Measurements from ENCODE around the gene IL1R1.

IL1R1 gene

DNA sequence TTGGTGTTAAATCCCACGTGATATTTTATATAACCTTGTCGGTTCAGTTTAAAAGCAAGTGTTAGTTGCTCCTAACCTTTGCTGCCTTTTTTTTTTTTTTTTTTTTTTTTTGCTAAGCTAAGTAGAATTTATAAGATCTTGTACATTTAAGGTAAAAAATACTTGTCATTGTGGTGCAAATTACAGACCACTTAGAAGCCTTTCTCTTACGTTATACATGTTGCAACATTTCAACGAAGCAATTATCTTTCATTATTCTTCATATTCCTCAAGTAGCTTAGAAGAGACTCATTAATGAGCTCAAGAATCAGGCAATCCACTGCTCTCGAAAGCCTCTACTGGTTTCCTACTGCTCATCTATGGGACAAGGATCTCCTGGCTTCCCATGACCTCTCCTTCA lies 29.4 kb downstream of the IL1R1 start:
- no peak for DNase-seq

- DNase-seq = no peak
Observed at GRCh38 chr2:102172745-102173144, 30.2 kb downstream of the IL1R1 start.

GRCh38 chr2:102176172-102176571 lies 33.6 kb downstream of the IL1R1 start:
- DNase-seq = no peak

DNA sequence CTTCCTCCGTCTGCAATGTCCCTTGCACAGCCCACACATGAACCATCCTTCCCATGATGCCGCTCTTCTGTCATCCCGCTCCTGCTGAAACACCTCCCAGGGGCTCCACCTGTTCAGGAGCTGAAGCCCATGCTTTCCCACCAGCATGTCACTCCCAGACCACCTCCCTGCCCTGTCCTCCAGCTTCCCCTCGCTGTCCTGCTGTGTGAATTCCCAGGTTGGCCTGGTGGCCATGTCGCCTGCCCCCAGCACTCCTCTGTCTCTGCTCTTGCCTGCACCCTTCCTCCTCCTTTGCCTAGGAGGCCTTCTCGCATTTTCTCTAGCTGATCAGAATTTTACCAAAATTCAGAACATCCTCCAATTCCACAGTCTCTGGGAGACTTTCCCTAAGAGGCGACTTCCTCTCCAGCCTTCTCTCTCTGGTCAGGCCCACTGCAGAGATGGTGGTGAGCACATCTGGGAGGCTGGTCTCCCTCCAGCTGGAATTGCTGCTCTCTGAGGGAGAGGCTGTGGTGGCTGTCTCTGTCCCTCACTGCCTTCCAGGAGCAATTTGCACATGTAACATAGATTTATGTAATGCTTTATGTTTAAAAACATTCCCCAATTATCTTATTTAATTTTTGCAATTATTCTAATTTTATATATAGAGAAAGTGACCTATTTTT lies 35.4 kb downstream of the IL1R1 start:
- DNase-seq = no peak

- no peak for DNase-seq
Observed at GRCh38 chr2:102179061-102179460, 36.5 kb downstream of the IL1R1 start.

- no peak for DNase-seq
Observed at GRCh38 chr2:102179788-102180686, 37.5 kb downstream of the IL1R1 start.

GRCh38 chr2:102180687-102180999 lies 38.1 kb downstream of the IL1R1 start:
- no peak for DNase-seq

DNA sequence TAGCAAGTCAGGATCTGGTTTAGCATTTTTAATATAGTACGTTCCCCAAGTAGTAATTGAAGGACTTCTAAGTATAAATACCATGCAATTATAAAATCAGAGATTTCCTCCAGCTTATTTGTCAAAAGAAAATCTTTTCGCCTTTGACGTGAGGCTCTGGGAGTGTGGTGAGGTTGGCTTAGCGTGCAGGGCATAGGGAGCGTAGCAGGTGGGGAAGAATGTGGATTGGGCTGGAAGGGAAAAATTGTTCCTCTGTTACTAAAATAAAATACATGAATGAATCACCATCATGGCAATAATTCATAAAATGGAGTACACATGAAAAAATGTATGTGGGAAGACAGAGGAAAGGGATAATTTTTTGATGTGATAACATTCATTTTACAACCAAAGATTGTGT lies 38.8 kb downstream of the IL1R1 start:
- no peak for DNase-seq

GRCh38 chr2:102181919-102182635 lies 39.5 kb downstream of the IL1R1 start:
- DNase-seq = no peak

DNA sequence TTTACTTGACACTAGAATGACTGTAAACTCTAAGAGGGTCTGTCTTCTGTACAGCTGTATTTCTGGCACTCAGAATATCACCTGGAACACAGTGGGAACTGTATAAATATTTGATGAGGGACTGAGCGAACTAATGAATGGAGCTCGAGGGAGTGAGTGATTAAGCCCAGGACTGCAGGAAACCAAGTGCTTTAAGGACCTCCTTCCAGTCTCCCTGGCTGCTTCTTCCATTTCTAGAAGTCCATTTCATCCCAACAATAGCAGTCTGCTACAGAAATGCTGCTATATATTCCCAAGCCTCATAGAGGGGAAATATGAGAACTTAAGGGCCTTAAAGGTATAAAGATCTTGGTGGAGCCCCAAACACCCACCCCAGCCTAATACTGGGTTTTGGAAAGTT lies 41.5 kb downstream of the IL1R1 start:
- no peak for DNase-seq

DNA sequence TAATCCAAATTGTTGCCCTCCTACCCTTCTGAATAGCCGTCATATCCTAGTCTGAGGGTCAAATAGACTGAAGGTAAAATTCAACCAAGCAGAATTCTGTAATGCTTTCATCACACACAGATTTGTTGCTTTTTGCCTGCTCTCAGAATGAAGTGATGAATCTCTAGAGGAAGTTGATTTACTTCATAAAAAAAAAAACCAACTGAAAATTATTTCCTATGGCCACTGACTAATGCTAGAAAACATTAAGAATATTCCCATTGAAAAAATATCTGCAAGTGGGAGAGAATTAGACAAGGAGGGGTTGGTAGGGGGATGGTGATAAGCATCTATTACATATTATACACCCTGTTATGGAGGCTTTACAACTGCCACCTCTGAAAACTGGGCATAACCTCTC lies 42.0 kb downstream of the IL1R1 start:
- no peak for DNase-seq

DNA sequence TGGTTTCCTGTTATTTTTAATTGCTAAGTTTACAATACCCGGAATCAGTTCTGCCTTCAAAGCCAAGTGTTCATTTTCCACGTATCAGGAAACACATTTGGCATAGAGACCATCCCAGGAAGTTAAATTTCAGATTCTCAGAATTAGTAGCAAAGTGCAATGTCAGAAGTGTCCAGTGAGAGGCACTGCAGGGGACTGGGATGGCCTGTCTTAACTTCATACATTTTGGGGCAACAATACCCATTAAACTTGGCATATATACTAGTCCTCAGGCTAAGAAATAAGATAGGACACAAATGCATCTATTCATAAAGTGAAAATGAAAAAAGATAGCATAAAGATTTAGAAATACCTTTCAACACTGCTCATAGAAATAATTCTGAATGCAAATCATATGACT lies 42.8 kb downstream of the IL1R1 start:
- peak in 1 of 5 experiments; percentile 10 for DNase-seq

DNA sequence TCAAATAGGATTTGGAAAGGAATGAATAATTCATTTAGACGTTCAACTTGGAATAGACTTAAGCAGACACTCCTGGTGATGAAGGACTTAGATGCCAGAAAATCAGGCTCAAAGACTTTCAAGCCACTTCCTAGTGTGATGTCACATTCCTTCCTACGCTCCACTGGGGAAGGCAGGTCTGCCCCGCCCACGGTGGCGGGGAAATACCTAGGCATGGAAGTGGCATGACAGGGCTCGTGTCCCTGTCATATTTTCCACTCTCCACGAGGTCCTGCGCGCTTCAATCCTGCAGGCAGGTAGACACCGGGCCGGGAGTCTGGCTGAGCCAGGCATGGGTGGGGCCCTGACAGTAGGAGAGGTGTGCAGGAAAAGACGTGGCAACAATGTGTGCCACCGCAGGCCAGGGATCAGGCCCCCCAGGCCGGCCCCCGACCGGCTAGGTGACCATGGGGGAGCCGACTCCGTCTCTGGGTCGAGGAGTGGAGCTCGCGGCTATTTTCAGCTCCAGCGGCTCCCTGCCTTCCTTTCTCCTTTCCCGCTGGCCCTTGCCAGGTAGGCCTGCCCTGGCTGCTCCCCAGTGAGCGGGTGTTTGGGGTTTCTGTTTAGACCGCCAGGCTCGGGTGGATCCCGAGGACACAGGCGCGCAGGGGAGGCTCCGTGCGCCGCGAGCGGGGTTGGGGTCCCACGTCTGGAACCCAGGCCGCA lies 44.4 kb downstream of the IL1R1 start, which contains the start of gene IL1RL2:
IL1RL2 (plus strand) TSS at position 233 of the 705 bp plus-strand sequence. CDS start 845 bp downstream, outside the sequence.
- no peak for DNase-seq

GRCh38 chr2:102187496-102188150 lies 45.1 kb downstream of the IL1R1 start:
- DNase-seq = peak in 3 of 5 experiments; percentile 4 to 36 (median 24)

DNA sequence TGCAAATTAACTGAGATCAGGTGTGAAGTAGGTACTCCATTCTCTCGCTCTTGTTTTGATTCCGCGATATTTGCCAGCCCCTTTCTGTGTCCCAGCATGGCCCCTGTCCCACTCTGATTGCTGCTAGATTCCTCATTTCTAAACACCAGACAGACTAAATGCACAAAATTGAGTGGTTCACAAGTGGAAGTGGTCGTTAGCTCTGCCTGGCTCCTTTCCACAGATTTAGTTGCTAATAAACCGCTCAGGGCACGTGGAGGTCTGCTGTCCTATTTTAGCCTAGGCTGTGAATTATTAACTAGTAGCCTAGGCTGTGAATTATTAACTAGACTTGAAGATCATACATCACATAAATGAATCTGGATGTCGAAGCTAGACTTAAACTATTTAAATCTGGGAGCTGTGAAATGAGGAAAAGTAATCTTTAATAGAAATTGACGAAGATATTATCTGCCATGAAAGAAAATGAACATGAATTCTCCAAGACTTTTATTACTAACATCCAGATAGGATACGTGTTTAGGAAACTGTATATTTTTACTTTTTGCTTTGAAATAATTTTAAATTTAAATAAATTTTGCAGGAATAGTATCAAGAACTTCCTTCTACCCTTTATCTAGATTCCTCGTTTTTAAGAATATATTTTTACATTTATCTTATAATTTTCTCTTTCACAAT lies 48.0 kb downstream of the IL1R1 start:
- DNase-seq = no peak

DNA sequence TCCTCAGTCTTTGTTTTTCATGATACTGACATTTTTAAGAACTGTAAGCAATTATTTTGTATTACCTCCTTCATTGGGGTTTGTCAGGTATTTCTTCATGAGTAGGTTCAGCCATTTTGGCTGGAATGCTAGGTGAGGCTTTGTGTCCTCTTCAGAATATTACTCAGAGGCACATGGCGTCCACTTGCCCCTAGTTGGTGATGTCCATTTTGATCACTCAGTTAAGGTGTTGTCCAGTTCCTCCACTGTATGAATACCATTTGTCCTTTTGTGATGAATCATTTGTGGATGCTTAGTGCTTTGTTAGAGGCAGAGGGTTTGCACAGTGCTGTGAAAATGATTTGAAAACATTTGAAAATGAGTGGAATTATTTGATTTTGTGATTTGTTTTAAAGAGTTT lies 49.0 kb downstream of the IL1R1 start:
- DNase-seq = no peak

DNA sequence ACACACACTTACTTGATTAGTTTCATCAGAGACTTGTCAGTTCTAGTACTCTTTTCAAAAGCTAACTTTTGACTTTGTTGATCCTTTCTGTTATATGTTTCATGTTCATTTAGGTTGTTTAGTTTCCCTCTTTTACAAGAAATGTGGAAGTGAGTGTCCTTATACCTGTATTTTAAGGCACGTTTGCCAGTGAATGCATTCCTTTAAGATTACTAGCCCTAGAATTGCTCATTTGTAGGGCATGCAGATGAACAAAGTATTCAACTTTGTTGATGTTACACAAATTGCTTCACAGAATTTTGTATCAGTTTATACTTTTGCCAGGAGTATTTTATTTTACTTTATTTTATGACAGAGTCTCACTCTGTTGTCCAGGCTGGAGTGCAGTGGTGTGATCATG lies 50.5 kb downstream of the IL1R1 start:
- no peak for DNase-seq

GRCh38 chr2:102194609-102195268 lies 52.2 kb downstream of the IL1R1 start:
- no peak for DNase-seq

DNA sequence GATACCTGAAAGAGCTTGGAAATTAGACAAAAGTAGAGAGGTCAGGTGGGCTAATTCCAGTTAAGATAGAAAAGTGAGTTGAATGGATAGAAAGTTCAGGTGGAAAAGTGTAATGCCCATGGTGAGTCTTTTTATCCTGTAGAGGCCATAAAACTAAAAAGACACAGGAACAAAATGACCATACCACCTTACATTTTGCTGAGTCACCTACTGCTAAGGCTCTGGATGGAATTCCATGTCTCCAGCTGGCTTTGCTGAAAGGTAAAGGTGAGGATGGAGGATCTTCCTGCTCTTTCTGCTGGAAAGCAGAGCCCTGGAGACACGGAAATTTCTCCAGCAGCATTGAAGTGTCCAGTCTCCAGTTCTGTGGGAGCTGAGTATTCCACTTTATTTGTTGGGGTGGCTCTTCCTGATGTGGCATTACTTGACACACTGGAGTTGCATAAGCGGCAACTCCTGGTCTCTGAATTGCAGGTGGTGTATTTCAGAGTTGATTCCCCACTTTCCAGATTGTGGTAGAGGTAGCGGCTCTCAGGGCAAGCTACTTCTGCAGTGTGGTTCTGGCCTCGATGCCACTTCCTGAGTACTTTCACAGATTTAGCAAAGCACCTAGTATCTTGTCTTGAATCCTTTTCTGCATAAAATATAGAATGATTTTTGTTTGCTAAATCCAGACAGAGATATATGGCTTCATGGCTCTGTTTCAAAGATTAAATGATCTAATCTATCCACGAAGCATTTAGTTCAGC lies 55.0 kb downstream of the IL1R1 start:
- DNase-seq = peak in 2 of 5 experiments; percentile 7 to 72

GRCh38 chr2:102200539-102200938 lies 58.0 kb downstream of the IL1R1 start:
- no peak for DNase-seq
